Measurements from ENCODE around the gene DLD.

DLD gene

DNA sequence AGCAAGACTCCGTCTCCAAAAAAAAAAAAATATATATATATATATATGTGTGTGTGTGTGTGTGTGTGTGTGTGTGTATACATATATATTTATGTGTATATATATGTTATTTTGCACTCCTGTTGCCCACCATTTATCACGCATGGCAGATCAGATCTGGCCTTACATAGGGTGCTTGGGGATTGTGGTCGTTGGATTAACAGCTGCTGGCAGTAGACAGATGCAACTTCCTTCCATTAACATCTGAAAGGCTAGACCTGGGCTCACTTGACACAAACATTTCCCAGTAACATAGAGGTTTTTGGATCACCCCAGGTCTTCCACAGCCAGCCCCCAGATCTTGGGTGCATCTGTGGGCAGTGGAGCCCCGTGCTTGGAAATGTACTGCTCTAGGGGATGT is 40.8 kb upstream of the DLD start:
- no peak for DNase-seq (ENCODE audit: low read depth)
- no peak overlapping the region for H3K4me3 ChIP-seq (ENCODE audit: low read length)
- TF ChIP-seq, protein P1, sequence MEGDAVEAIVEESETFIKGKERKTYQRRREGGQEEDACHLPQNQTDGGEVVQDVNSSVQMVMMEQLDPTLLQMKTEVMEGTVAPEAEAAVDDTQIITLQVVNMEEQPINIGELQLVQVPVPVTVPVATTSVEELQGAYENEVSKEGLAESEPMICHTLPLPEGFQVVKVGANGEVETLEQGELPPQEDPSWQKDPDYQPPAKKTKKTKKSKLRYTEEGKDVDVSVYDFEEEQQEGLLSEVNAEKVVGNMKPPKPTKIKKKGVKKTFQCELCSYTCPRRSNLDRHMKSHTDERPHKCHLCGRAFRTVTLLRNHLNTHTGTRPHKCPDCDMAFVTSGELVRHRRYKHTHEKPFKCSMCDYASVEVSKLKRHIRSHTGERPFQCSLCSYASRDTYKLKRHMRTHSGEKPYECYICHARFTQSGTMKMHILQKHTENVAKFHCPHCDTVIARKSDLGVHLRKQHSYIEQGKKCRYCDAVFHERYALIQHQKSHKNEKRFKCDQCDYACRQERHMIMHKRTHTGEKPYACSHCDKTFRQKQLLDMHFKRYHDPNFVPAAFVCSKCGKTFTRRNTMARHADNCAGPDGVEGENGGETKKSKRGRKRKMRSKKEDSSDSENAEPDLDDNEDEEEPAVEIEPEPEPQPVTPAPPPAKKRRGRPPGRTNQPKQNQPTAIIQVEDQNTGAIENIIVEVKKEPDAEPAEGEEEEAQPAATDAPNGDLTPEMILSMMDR (conservative IDR thresholded peaks at IDR 0.05; ENCODE audit: low read depth, low read length), result no peak

DNA sequence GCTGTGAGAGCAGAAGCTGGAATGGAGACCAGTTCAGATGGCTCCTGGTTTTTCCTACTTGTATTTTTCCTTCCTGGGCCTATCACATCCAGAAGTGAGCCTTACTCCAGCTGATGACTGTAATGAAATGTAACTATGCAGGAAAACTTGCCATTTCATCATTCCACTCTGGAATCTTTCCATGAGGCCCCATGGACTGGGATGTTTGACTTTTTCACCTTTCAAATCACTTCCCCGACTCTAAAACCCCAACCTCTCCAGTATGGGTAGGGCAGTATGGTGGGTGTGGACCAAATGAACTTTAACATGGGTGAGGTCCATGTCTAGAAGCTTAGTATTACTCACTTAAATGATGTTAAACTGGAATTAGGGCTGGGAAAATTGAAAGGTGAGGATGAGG is 40.3 kb upstream of the DLD start:
- no peak for DNase-seq (ENCODE audit: low read depth)
- H3K4me3 ChIP-seq (ENCODE audit: low read length), result no peak overlapping the region
- TF ChIP-seq, protein P1 (conservative IDR thresholded peaks at IDR 0.05; ENCODE audit: low read depth, low read length), result no peak

DNA sequence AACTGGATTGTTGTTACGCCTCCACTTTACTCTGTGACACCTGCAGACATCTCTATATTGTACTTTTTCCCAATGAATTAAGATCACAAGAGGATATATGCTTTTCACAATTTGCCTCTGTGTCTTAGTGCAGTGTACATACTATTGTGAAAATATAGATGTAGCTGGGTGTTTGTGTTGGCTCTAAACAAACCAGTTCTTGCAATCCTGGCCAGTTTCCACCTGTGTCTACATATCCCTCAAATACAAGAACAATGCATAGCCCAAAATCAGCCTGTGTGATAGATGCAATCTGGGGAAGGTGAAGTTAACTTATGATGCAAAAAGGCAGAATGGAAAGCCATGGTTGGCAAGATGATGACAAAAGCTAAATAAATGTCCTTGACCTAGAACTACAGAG is 36.5 kb upstream of the DLD start:
- DNase-seq (ENCODE audit: low read depth), result no peak
- TF ChIP-seq, protein P1 (conservative IDR thresholded peaks at IDR 0.05; ENCODE audit: low read depth, low read length), result no peak

DNA sequence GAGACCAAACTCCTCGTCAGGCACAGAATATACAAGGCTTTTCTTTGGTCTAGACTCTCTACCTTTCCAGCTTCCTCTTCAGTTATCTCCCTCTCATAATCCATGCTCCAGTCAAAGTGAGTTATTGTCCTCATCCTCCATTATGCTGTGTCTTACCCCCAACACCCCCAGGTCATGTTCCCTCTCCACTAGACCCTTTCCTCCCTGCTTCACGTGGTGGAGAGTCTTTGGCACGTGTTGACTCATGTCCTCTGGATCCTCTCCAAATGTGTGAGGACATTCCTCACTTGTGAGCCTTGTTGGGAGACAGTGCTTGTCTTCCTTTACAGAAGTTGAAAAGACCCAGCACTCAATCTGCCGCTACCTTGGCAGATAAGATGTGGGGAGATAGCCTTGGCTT is 36.0 kb upstream of the DLD start:
- DNase-seq (ENCODE audit: low read depth), result no peak
- TF ChIP-seq, protein P1 (conservative IDR thresholded peaks at IDR 0.05; ENCODE audit: low read depth, low read length), result no peak
- no peak overlapping the region for H3K4me3 ChIP-seq (ENCODE audit: low read length)

More for the DNA sequence above, 36.5 kb upstream of the DLD start:
- no peak overlapping the region for H3K4me3 ChIP-seq (ENCODE audit: low read length)

DNA sequence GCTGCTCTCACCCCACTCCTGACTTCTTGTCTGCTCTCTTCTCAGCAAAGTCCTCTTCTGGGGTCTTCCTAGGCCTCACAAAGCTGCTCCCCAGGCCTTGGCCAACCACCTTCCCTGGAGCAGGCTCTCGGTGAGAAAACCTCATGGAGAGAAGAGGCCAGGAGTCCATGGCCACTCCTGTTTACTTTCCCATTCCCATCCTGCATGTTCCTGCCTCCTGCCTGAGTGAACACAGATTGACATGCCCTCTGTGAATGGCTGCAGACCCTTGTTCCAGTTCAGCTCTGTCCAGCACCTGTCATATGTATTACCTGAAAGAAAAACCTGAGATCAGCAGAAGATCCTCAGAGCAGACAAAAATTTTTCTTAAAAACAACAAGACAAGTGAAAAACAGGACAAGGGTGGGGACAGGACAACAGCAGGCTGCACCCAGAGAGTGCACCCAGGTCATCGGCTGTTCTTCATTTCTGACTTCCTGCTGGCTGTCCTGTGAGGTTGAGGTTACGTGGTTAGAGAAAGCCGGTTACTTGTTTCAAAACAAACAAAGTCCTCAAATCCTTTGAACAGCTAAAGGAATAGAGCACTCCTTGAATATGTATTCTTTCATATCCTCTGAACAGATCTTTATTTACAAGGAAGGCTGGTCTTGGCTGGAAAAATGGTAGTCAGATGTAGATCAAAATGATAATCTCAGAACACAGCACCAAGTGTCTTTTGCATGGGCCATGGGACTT is 34.0 kb upstream of the DLD start:
- DNase-seq (ENCODE audit: low read depth), result no peak
- H3K4me3 ChIP-seq (ENCODE audit: low read length), result no peak overlapping the region
- TF ChIP-seq, protein P1 (conservative IDR thresholded peaks at IDR 0.05; ENCODE audit: low read depth, low read length), result no peak

DNA sequence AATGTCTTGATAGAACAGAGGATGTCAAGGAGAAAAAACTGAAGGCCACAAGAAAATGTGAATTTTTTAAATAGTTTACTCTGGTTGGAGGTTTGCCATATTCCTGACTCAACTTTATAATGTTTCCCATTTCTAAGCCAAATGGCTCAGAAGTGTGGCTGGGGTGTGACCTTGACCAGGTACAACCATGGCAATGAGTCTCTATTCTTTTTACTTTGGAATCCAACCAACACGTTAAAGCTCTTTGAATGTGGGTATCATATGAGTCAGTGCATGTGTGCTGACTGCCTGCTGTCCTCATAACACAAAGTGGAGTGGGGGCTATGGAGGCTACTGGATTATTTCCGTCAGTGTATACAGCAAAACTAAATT is 33.5 kb upstream of the DLD start:
- DNase-seq (ENCODE audit: low read depth), result peak; percentile 41
- TF ChIP-seq, protein P1 (conservative IDR thresholded peaks at IDR 0.05; ENCODE audit: low read depth, low read length), result no peak
- no peak overlapping the region for H3K4me3 ChIP-seq (ENCODE audit: low read length)

DNA sequence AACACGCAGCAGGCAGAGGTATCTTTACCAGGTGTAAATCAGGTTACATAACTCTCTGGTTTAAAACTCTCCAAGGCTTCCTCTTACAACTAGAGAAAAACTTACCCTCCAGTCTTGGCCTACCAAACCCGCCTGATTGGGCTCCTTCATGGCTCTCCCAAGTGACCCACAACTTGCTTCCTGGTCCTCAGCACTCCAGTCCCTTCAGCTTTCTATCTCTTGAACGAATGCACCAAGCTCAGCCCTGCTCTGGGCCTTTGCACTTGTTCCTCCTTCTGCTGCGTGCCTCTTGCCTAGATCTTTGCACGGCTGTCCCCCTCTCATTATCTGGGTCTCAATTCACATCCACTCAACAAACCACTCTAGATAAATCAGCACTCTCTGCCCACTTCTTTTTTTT is 32.7 kb upstream of the DLD start:
- DNase-seq (ENCODE audit: low read depth), result no peak
- H3K4me3 ChIP-seq (ENCODE audit: low read length), result no peak overlapping the region

More for the DNA sequence above, 32.7 kb upstream of the DLD start:
- TF ChIP-seq, protein P1 (conservative IDR thresholded peaks at IDR 0.05; ENCODE audit: low read depth, low read length), result no peak
